Esophagus muscularis mucosa (tissue), 4 donors: Measurements from ENCODE around the gene DLK1. TPM values are rescaled to one million over a fixed set of nuclear protein-coding genes. Genes with fewer than 3 reads are reported as not detected.

Experiments used
- DNase-seq: peaks from one replicate; pipeline ENCODE4 v3.0.0-alpha.2; 2017; ENCODE audit errors: extremely low spot score
- H3K27ac ChIP-seq, 4 donors: fragments of 200-600 bp; sonication (generic); replicated peaks in 1 of 4; 1 replicate in 3 of 4; 2 replicates in 1 of 4; pipeline ENCODE4 v1.5.1; 2016 to 2019; ENCODE audit warnings: mild to moderate bottlenecking in 1 of 4
- H3K27me3 ChIP-seq, 4 donors: fragments of 200-600 bp; sonication (generic); one replicate each; pipeline versions ENCODE4 v1.5.1 to v1.6.0; 2016 to 2019
- H3K36me3 ChIP-seq, 4 donors: fragments of 200-600 bp; sonication (generic); one replicate each; pipeline ENCODE4 v1.5.1; 2016 to 2019
- H3K4me1 ChIP-seq, 4 donors: fragments of 200-600 bp; sonication (generic); one replicate each; pipeline ENCODE4 v1.5.1; 2016 to 2019
- H3K4me3 ChIP-seq, 4 donors: fragments of 200-600 bp; sonication (generic); 1 replicate in 2 of 4; 2 replicates in 2 of 4; pipeline ENCODE4 v1.5.1; 2016 to 2019; ENCODE audit warnings: mild to moderate bottlenecking in 4 of 4, moderate library complexity in 1 of 4
- H3K9me3 ChIP-seq, 4 donors: fragments of 200-600 bp; sonication (generic); 1 replicate in 3 of 4; 2 replicates in 1 of 4; pipeline ENCODE4 v1.5.1; 2016 to 2019
- EP300 ChIP-seq: sonication (generic); formaldehyde crosslinking; IDR thresholded peaks from one replicate; pipeline ENCODE4 v1.6.1; 2017; ENCODE audit warnings: antibody characterized with exemption
- POLR2A ChIP-seq: fragments of 450-650 bp; IDR thresholded peaks from one replicate; pipeline ENCODE4 v1.6.1; 2017; ENCODE audit warnings: antibody characterized with exemption, moderate library complexity, mild to moderate bottlenecking, low read depth
- POLR2AphosphoS5 ChIP-seq, 2 donors: sonication (generic); formaldehyde crosslinking; IDR thresholded peaks; one replicate each; pipeline ENCODE4 v1.6.1; 2017; ENCODE audit warnings: antibody characterized with exemption in 2 of 2
- WGBS: methylation state at CpG from one replicate; pipeline ENCODE4 v1.1.5; 2018; 5-methylcytosine and 5-hydroxymethylcytosine counted together
- intact Hi-C: fragments of 100-400 bp; cut with DNase I; formaldehyde crosslinking; loops from one replicate; pipeline ENCODE4 v1.15.1; 2023
- total RNA-seq, 4 donors: library from RNA; depleted of rRNA; stranded (reverse); fragments of >200 nt; gene quantifications; one replicate each; pipeline versions ENCODE4 v1.1.0 to v1.2.1, GENCODE V29; 2016
- TF ChIP-seq, protein P1 (sequence below), 3 experiments: fragments of 200-600 bp in 2 of 3; fragments of 450-650 bp in 1 of 3; sonication (generic) in 2 of 3; IDR thresholded peaks; one replicate each; pipeline ENCODE4 v1.5.1; 2017 to 2019; ENCODE audit warnings: antibody characterized with exemption in 3 of 3, mild to moderate bottlenecking in 2 of 3, moderate library complexity in 1 of 3

The DLK1 gene
- total RNA-seq, 4 donors from 2014 or later: 0.33 TPM; not detected in 3

DNA sequence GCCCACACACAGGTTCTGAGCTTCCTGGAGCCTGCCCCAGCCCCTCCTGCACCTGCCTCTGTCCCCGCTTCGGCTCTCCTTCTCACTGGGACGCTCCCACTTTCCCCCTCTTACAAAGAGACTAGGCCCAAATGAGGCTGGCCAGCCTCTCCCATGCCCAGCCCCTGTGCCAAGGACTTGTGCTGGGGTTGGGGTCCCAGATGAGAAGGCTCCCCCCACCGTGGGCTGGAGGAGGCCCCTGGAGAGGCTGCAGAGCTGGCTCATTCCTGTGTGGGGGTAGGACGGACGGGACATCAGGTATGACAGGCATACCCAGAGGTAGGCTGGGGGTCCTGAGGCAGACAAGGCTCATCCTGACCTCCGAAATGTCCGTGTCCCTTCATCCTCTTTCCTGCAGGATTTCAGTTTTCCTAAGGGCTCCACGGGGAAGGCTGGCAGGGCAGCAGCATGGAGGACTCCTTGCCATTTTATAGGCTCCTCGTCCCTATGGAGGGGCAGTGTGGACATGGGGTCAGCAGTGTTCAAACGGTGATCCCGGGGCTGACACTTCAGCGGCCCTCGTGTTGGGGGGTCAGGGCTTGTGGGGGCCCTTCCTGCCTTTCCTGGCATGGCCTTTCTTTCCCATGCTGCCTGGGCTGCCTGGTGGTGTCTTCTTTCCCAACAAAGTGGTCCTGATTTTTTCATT, 50.1 kb downstream of the DLK1 start:
- H3K36me3 ChIP-seq: no peaks in the 10 kb centered on the region
- peaks cover 0 to 3% (median 0%) of the 10 kb centered on the region in 4 donors for H3K9me3 ChIP-seq
- TF ChIP-seq POLR2A (no peak), POLR2AphosphoS5 (IDR thresholded peaks at IDR 0.05) (no peak), EP300 (no peak)
- TF ChIP-seq, protein P1, sequence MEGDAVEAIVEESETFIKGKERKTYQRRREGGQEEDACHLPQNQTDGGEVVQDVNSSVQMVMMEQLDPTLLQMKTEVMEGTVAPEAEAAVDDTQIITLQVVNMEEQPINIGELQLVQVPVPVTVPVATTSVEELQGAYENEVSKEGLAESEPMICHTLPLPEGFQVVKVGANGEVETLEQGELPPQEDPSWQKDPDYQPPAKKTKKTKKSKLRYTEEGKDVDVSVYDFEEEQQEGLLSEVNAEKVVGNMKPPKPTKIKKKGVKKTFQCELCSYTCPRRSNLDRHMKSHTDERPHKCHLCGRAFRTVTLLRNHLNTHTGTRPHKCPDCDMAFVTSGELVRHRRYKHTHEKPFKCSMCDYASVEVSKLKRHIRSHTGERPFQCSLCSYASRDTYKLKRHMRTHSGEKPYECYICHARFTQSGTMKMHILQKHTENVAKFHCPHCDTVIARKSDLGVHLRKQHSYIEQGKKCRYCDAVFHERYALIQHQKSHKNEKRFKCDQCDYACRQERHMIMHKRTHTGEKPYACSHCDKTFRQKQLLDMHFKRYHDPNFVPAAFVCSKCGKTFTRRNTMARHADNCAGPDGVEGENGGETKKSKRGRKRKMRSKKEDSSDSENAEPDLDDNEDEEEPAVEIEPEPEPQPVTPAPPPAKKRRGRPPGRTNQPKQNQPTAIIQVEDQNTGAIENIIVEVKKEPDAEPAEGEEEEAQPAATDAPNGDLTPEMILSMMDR (IDR thresholded peaks at IDR 0.05): no peak
- intact Hi-C loops: no loop called here
- H3K27ac ChIP-seq: no peak overlapping the region
- no peaks in the 10 kb centered on the region for H3K4me1 ChIP-seq
- DNase-seq: no peak
- WGBS: 85% methylated on average over 14 of the region's 14 CpGs
- peaks cover 0 to 18% (median 0%) of the 10 kb centered on the region in 4 donors for H3K27me3 ChIP-seq
- H3K4me3 ChIP-seq: no peak overlapping the region

DNA sequence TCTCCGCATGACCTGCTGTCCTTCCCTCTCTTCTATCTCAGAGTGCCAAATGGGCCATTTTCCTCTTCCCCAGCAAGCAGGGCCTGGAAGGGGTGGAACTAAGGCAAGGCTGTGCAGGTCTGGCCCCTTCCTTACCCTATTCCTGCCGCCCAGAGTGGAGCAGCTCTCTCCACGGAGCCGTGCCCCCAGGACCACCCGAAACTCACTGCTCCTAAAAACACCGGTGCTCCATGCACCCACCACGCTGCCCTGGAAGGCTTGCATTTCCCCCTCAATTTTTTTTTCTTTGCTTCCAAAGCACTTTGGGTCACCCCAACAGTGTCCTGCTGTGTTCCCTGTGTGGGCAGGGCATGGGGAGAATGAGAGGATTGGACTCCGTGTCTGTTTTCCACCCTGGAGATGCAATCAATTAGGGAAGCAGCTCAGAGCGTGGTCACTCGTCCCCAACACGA, 50.7 kb downstream of the DLK1 start:
- no peak for DNase-seq
- Histone ChIP-seq H3K27ac (no peak overlapping the region), H3K36me3 (no peaks in the 10 kb centered on the region), H3K27me3 (peaks cover 0 to 18% (median 0%) of the 10 kb centered on the region in 4 donors), H3K9me3 (no peaks in the 10 kb centered on the region), H3K4me3 (no peak overlapping the region), H3K4me1 (no peaks in the 10 kb centered on the region)
- 82% methylated on average over 11 of the region's 11 CpGs for WGBS
- TF ChIP-seq EP300: no peak
- TF ChIP-seq POLR2AphosphoS5 (IDR thresholded peaks at IDR 0.05): no peak
- TF ChIP-seq, protein P1 (IDR thresholded peaks at IDR 0.05): no peak
- TF ChIP-seq POLR2A: no peak
- intact Hi-C loops: no loop called here

DNA sequence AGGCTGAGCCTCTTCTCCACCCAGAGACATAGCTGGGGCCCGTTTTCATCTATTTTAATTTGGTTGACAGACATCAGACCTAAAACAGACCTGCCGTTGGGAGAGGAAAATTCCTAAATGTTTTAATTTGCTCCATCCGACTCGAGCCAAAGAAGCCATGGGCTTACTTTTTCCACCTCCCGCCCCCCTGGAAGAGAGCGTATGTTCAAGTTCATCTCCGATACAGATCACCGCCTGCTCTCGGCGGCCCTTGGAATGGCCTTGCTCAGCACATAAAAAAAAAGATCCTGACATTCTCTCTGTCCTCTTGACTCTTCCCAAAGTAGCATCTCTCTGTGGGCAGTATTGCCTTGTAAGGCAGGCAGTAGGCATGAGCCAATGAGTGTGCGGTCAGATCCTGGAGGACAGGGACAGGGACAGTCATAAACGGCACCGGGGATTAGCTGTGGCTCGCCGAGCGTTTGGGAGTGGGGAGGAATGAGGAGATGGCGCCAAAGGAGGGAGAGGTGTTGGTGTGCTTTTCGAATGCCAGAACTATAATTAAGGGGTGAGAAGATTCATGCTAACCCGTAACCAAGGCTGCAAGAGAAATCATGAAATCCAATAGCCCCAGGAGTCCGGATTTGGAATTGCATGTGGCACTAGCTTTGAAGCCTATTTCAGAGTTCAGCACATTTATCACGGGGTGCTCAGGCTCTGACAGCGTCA, 51.3 kb downstream of the DLK1 start:
- TF ChIP-seq, protein P1 (IDR thresholded peaks at IDR 0.05): no peak
- TF ChIP-seq POLR2AphosphoS5 (IDR thresholded peaks at IDR 0.05): no peak
- no peak for TF ChIP-seq POLR2A
- TF ChIP-seq EP300: no peak
- Histone ChIP-seq H3K4me1 (no peaks in the 10 kb centered on the region), H3K9me3 (no peaks in the 10 kb centered on the region), H3K27me3 (peaks cover 0 to 18% (median 0%) of the 10 kb centered on the region in 4 donors), H3K36me3 (no peaks in the 10 kb centered on the region), H3K4me3 (no peak overlapping the region), H3K27ac (no peak overlapping the region)
- intact Hi-C loops: no loop called here
- WGBS: 84% methylated on average over 22 of the region's 22 CpGs
- no peak for DNase-seq

DNA sequence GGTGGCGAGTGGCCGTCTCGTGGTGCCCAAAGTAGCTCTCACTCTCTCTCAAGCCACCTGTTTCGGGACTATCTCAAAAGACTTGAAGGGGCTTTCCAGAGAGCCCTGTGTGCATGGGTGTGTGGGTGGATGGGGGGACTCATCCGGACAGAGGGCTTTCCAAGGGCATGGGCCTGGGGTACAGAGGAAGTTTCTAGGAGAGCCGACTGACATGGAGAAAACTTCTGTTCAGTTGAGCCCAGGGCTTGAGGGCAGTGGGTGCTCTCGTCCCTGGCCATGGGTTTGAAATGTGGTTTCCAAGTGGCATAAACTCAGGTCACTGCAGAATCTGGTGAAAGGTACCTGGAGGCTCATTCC, 51.8 kb downstream of the DLK1 start:
- WGBS: 89% methylated on average over 6 of the region's 7 CpGs
- intact Hi-C loops: no loop called here

More for the DNA sequence above, 51.8 kb downstream of the DLK1 start:
- Histone ChIP-seq H3K4me1 (no peaks in the 10 kb centered on the region), H3K27me3 (peaks cover 0 to 18% (median 0%) of the 10 kb centered on the region in 4 donors), H3K4me3 (no peak overlapping the region), H3K9me3 (no peaks in the 10 kb centered on the region), H3K36me3 (no peaks in the 10 kb centered on the region), H3K27ac (no peak overlapping the region)
- DNase-seq: no peak
- TF ChIP-seq EP300 (no peak), POLR2AphosphoS5 (IDR thresholded peaks at IDR 0.05) (no peak), POLR2A (no peak)
- TF ChIP-seq, protein P1 (IDR thresholded peaks at IDR 0.05): no peak
